Neural cell (in vitro differentiated cells): ENCODE results near the gene SPTBN1. TPM values are rescaled to one million over a fixed set of nuclear protein-coding genes. Genes with fewer than 3 reads are reported as not detected.

ENCODE experiments used
- H2AFZ ChIP-seq: fragments of 200-600, 300-800 bp; sonication (generic), shearing (Covaris generic); 2 replicates; pipeline ENCODE4 v1.6.0; 2014; ENCODE audit warnings: low read depth, mild to moderate bottlenecking, antibody characterized with exemption, low read length, moderate library complexity
- H3F3A ChIP-seq: fragments of 200-600 bp; shearing (Covaris generic); 2 replicates; pipeline ENCODE4 v1.6.1; 2016; ENCODE audit warnings: mild to moderate bottlenecking, moderate library complexity, mixed read lengths, antibody characterized with exemption, low read length; ENCODE audit not compliant: insufficient read depth, poor library complexity, severe bottlenecking
- H3K27ac ChIP-seq: fragments of 200-600, 300-800 bp; sonication (generic), shearing (Covaris generic); 2 replicates; pipeline ENCODE4 v1.5.1; 2014; ENCODE audit warnings: mild to moderate bottlenecking, low read length, moderate library complexity
- H3K27me3 ChIP-seq: fragments of 300-800, 200-600 bp; sonication (generic), shearing (Covaris generic); 2 replicates; pipeline ENCODE4 v1.6.0; 2014; ENCODE audit warnings: mild to moderate bottlenecking, low read depth, low read length, moderate library complexity; ENCODE audit not compliant: insufficient read depth
- H3K36me3 ChIP-seq: fragments of 300-800, 200-600 bp; sonication (generic), shearing (Covaris generic); 2 replicates; pipeline ENCODE4 v1.5.1; 2014; ENCODE audit warnings: mild to moderate bottlenecking, antibody characterized with exemption, low read length, moderate library complexity; ENCODE audit not compliant: insufficient read depth
- H3K4me2 ChIP-seq: fragments of 300-800, 200-600 bp; sonication (generic), shearing (Covaris generic); 2 replicates; pipeline ENCODE4 v1.6.0; 2014; ENCODE audit warnings: mild to moderate bottlenecking, low read length
- H3K4me3 ChIP-seq: fragments of 300-800, 200-600 bp; sonication (generic), shearing (Covaris generic); 2 replicates; pipeline ENCODE4 v1.5.1; 2014; ENCODE audit warnings: mild to moderate bottlenecking, low read length, moderate library complexity
- H3K79me2 ChIP-seq: fragments of 200-600 bp; shearing (Covaris generic); replicated peaks from 2 replicates; pipeline ENCODE4 v1.6.0; 2014; ENCODE audit warnings: mild to moderate bottlenecking, low read length, moderate library complexity; ENCODE audit not compliant: insufficient read depth
- H3K9ac ChIP-seq: fragments of 300-800, 200-600 bp; sonication (generic), shearing (Covaris generic); 2 replicates; pipeline ENCODE4 v1.6.1; 2016; ENCODE audit warnings: mild to moderate bottlenecking, low read length, mixed read lengths
- H3K9me2 ChIP-seq: fragments of 200-600 bp; shearing (Covaris generic); 2 replicates; pipeline ENCODE4 v1.6.1; 2016; ENCODE audit warnings: mild to moderate bottlenecking, low read length, mixed read lengths; ENCODE audit not compliant: insufficient read depth
- H3K9me3 ChIP-seq: fragments of 200-600, 300-800 bp; sonication (generic), shearing (Covaris generic); 2 replicates; pipeline ENCODE4 v1.6.1; 2016; ENCODE audit warnings: mild to moderate bottlenecking, mixed run types, low read length, moderate library complexity, mixed read lengths
- H4K20me1 ChIP-seq: fragments of 200-600 bp; shearing (Covaris generic); 2 replicates; pipeline ENCODE4 v1.6.1; 2016; ENCODE audit warnings: mild to moderate bottlenecking, mixed run types; ENCODE audit not compliant: insufficient read depth
- CTCF ChIP-seq: fragments of 450-650 bp; IDR thresholded peaks from 2 replicates; pipeline ENCODE4 v1.5.1; 2014; ENCODE audit warnings: antibody characterized with exemption, mild to moderate bottlenecking, moderate library complexity; ENCODE audit not compliant: poor library complexity, severe bottlenecking
- EP300 ChIP-seq: fragments of 450-650 bp; conservative IDR thresholded peaks from 2 replicates; pipeline ENCODE4 v1.6.1; 2014; ENCODE audit warnings: antibody characterized with exemption, mild to moderate bottlenecking, moderate library complexity; ENCODE audit not compliant: poor library complexity, severe bottlenecking
- EZH2 ChIP-seq: fragments of 200-600, 300-800 bp; shearing (Covaris generic), sonication (generic); IDR thresholded peaks from 2 replicates; pipeline ENCODE4 v1.6.1; 2014; ENCODE audit warnings: antibody characterized with exemption, low read length, borderline replicate concordance, mild to moderate bottlenecking; ENCODE audit not compliant: insufficient read depth, poor library complexity, severe bottlenecking
- MXI1 ChIP-seq: fragments of 450-650 bp; conservative IDR thresholded peaks from 2 replicates; pipeline ENCODE4 v1.6.1; 2014; ENCODE audit warnings: antibody characterized with exemption, mild to moderate bottlenecking; ENCODE audit not compliant: poor library complexity, severe bottlenecking
- POLR2AphosphoS5 ChIP-seq: IDR thresholded peaks from 2 replicates; pipeline ENCODE4 v1.6.1; 2012
- RAD21 ChIP-seq: fragments of 450-650 bp; conservative IDR thresholded peaks from 2 replicates; pipeline ENCODE4 v1.6.1; 2014; ENCODE audit warnings: antibody characterized with exemption, mild to moderate bottlenecking, moderate library complexity
- REST ChIP-seq: IDR thresholded peaks from 2 replicates; pipeline ENCODE4 v1.6.1; 2012; ENCODE audit warnings: borderline replicate concordance
- SMC3 ChIP-seq: fragments of 450-650 bp; conservative IDR thresholded peaks from 2 replicates; pipeline ENCODE4 v1.6.1; 2014; ENCODE audit warnings: antibody characterized with exemption, mild to moderate bottlenecking, moderate library complexity; ENCODE audit not compliant: poor library complexity
- TAF1 ChIP-seq: IDR thresholded peaks from 2 replicates; pipeline ENCODE4 v1.6.1; 2012; ENCODE audit warnings: low read depth
- polyA plus RNA-seq: library from polyadenylated mRNA; depleted of rRNA; stranded (reverse); fragments of >200 nt; gene quantifications from 2 replicates; pipeline ENCODE4 v1.2.3, GENCODE V29; 2014

Gene SPTBN1
- polyA plus RNA-seq, 1 donor from 2014 or later: 92.1 TPM

- no peaks in the 10 kb centered on the region for H3K79me2 ChIP-seq
- H2AFZ ChIP-seq: no peak overlapping the region
- no peaks in the 10 kb centered on the region for H3K9me2 ChIP-seq
- no peaks in the 10 kb centered on the region for H3K36me3 ChIP-seq
- no peaks in the 10 kb centered on the region for H3K9me3 ChIP-seq
- no peak overlapping the region for H3K27ac ChIP-seq
- H3K9ac ChIP-seq: no peak overlapping the region
- H4K20me1 ChIP-seq: no peaks in the 10 kb centered on the region
- no peak overlapping the region for H3K4me2 ChIP-seq
- H3F3A ChIP-seq: no peaks in the 10 kb centered on the region
- no peak overlapping the region for H3K4me3 ChIP-seq
- TF ChIP-seq RAD21 (no peak), EP300 (no peak), POLR2AphosphoS5 (no peak), REST (no peak), SMC3 (no peak)
- no peaks in the 10 kb centered on the region for H3K27me3 ChIP-seq
Measured at GRCh38 chr2:54420524-54421172, 35.5 kb upstream of the SPTBN1 start.

GRCh38 chr2:54422072-54422581 is 34.0 kb upstream of the SPTBN1 start:
- H3K9me2 ChIP-seq: no peaks in the 10 kb centered on the region
- no peak for TF ChIP-seq RAD21
- no peak for TF ChIP-seq TAF1
- no peak for TF ChIP-seq EZH2
- TF ChIP-seq EP300: no peak
- no peak for TF ChIP-seq POLR2AphosphoS5
- TF ChIP-seq REST: no peak
- TF ChIP-seq SMC3: no peak
- no peak for TF ChIP-seq MXI1
- no peak for TF ChIP-seq CTCF

More at GRCh38 chr2:54422072-54422581, 34.0 kb upstream of the SPTBN1 start:
- Histone ChIP-seq H3K27me3 (no peaks in the 10 kb centered on the region), H4K20me1 (no peaks in the 10 kb centered on the region), H3K9ac (no peak overlapping the region), H2AFZ (no peak overlapping the region), H3K9me3 (no peaks in the 10 kb centered on the region), H3K4me2 (no peak overlapping the region), H3K27ac (no peak overlapping the region), H3K4me3 (no peak overlapping the region), H3F3A (no peaks in the 10 kb centered on the region), H3K36me3 (no peaks in the 10 kb centered on the region), H3K79me2 (no peaks in the 10 kb centered on the region)
